Right lobe of liver (tissue), 6 donors: ENCODE measurements around the gene NAXD. TPM values are rescaled to one million over a fixed set of nuclear protein-coding genes. Genes with fewer than 3 reads are reported as not detected.

Experiments
- ATAC-seq, 4 donors: fragments of 200-7000 bp; cut with Tn5 transposase; one replicate each; pipeline ENCODE4 v1.9.1; 2020; ENCODE audit warnings: mild to moderate bottlenecking in 4 of 4, moderate library complexity in 4 of 4
- DNase-seq, 3 donors: peaks; one replicate each; pipeline ENCODE4 v3.0.0-alpha.2; 2020
- H3K27ac ChIP-seq, 3 donors: fragments of 200-600 bp; one replicate each; pipeline ENCODE4 v1.8.0; 2022
- H3K27me3 ChIP-seq, 2 donors: fragments of 200-600 bp; one replicate each; pipeline ENCODE4 v1.8.0; 2022
- H3K36me3 ChIP-seq, 4 donors: fragments of 200-600 bp; sonication (generic) in 1 of 4; one replicate each; pipeline versions ENCODE4 v1.5.1 to v1.8.0; 2017 to 2022; ENCODE audit warnings: control low read depth in 1 of 4
- H3K4me1 ChIP-seq, 4 donors: fragments of 200-600 bp; sonication (generic) in 1 of 4; one replicate each; pipeline versions ENCODE4 v1.5.1 to v1.8.0; 2017 to 2022; ENCODE audit warnings: control low read depth in 1 of 4
- H3K4me3 ChIP-seq, 3 donors: fragments of 200-600 bp; one replicate each; pipeline ENCODE4 v1.8.0; 2022
- H3K9me3 ChIP-seq, 4 donors: fragments of 200-600 bp; sonication (generic) in 1 of 4; one replicate each; pipeline versions ENCODE4 v1.5.1 to v1.8.0; 2017 to 2022; ENCODE audit warnings: control low read depth in 1 of 4
- CTCF ChIP-seq, 4 donors: fragments of 200-600 bp in 3 of 4; fragments of 450-650 bp in 1 of 4; IDR thresholded peaks; one replicate each; pipeline versions ENCODE4 v1.5.1 to v1.8.0; 2016 to 2022; ENCODE audit warnings: antibody characterized with exemption in 4 of 4, mild to moderate bottlenecking in 2 of 4
- POLR2A ChIP-seq: fragments of 450-650 bp; IDR thresholded peaks from one replicate; pipeline ENCODE4 v1.6.1; 2017; ENCODE audit warnings: antibody characterized with exemption, mild to moderate bottlenecking
- WGBS: methylation state at CpG from one replicate; pipeline ENCODE4 v1.1.6; 2018; ENCODE audit warnings: low coverage, low lambda C conversion rate; ENCODE audit not compliant: insufficient coverage; ENCODE audit errors: missing lambda C conversion rate; 5-methylcytosine and 5-hydroxymethylcytosine counted together
- intact Hi-C, 2 donors: fragments of 100-400 bp; cut with DNase I; formaldehyde crosslinking; loops; one replicate each; pipeline versions ENCODE4 v1.11.2 to v1.14.1; 2022
- total RNA-seq, 6 experiments: library from RNA; depleted of rRNA in 2 of 6; stranded (reverse); fragments of >200 nt in 2 of 6; fragmentation: NEBNext Ultra II Directional in 3 of 6; extraction: Animal tissue kit (Norgen Biotek cat#: 25700) in 3 of 6; gene quantifications; one replicate each; pipeline versions ENCODE4 v1.1.0 to v1.2.4, GENCODE V29; 2016 to 2023
- donor health status: DM: no; HTN: yes; CAD: no.
- donor health status: DM: no; HTN: no; CAD: no.
- donor health status: DM: no; HTN: no; CAD: no.
- donor health status: DM: no; HTN: yes; CAD: no.
- donor health status: DM: no; HTN: yes; CAD: no.

NAXD gene
- total RNA-seq, 6 experiments from 2014 or later = 24.2 to 41.9 (median 29.9) TPM

DNA sequence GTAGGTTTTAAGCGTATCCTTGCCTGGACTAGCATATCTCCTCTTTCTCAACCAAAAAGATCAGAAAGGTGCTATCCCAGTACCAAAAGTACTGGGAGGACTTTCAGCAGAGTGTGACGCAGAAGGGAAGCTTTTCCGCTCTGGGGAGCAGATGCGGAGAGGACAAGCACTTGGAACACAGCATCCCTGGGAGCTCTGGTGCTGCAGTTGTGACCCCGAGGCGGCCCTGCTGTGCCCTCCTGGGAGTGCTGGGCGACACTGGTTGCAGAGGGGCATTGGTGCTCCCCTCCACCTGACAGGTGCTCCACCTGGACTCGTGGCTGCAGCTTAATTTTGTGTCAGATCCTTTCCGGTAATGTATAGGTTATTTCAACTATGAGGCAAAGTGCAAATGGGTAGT, 3.4 kb downstream of the NAXD start:
- Histone ChIP-seq H3K9me3 (no peaks in the 10 kb centered on the region), H3K27me3 (no peaks in the 10 kb centered on the region), H3K27ac (peak overlapping the region; percentile 95 to 99 (median 99)), H3K4me3 (no peak overlapping the region), H3K36me3 (peaks cover 0 to 17% (median 6%) of the 10 kb centered on the region in 4 donors), H3K4me1 (peaks cover 0 to 44% (median 17%) of the 10 kb centered on the region in 4 donors)
- TF ChIP-seq POLR2A (peak; percentile 22), CTCF (IDR thresholded peaks at IDR 0.05) (no peak)
- 51% methylated on average over 3 of the region's 9 CpGs for WGBS
- ATAC-seq = no peak
- no peak for DNase-seq
- intact Hi-C loops = loop anchor here in 1 of 2 donors (10.0 kb wide), 1 partner anchor 96 kb away; the partner anchor contains the start of gene ING1

DNA sequence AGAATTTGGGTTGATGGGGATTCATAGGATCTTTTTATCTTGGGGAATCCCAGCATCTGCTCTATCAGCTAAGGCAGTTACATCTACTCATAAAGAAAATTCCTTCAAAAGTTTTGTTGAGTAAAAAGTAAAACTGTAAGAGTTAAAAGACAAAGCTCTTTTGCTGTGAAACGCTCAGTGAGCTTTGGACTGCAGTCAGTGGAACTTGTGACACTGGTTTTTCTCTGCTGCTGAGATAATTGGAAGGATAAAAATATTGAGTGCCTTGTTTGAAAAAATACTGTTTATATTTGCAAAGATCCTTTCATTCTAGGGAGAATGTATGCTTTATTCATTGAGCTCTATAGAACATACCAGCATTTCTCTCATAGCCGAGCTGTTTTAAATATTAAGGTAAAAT, 5.3 kb downstream of the NAXD start:
- Histone ChIP-seq H3K27me3 (no peaks in the 10 kb centered on the region), H3K27ac (peak overlapping the region in 2 of 3 donors; percentile 0 to 50), H3K4me3 (no peak overlapping the region), H3K36me3 (peaks cover 0 to 34% (median 6%) of the 10 kb centered on the region in 4 donors), H3K9me3 (no peaks in the 10 kb centered on the region), H3K4me1 (peaks cover 0 to 40% (median 15%) of the 10 kb centered on the region in 4 donors)
- WGBS = 35% methylated on average over 2 of the region's 2 CpGs
- TF ChIP-seq POLR2A = no peak
- intact Hi-C loops = no loop called here
- no peak for ATAC-seq
- no peak for DNase-seq

GRCh38 chr13:110624766-110625756, 9.7 kb downstream of the NAXD start:
- H3K27ac ChIP-seq = no peak overlapping the region
- no peak overlapping the region for H3K4me3 ChIP-seq
- TF ChIP-seq CTCF (IDR thresholded peaks at IDR 0.05) (no peak), POLR2A (no peak)
- ATAC-seq (no peak), DNase-seq (no peak)
- H3K4me1 ChIP-seq = peaks cover 0 to 20% (median 3%) of the 10 kb centered on the region in 4 donors
- H3K36me3 ChIP-seq = peaks cover 0 to 61% (median 19%) of the 10 kb centered on the region in 4 donors
- H3K27me3 ChIP-seq = no peaks in the 10 kb centered on the region
- intact Hi-C loops = no loop called here
- WGBS = 88% methylated on average over 11 of the region's 41 CpGs
- no peaks in the 10 kb centered on the region for H3K9me3 ChIP-seq

- 55% methylated on average over 7 of the region's 19 CpGs for WGBS
- no peaks in the 10 kb centered on the region for H3K9me3 ChIP-seq
- no peak for ATAC-seq
- H3K36me3 ChIP-seq = peaks cover 0 to 61% (median 19%) of the 10 kb centered on the region in 4 donors
- no peak overlapping the region for H3K4me3 ChIP-seq
- H3K27ac ChIP-seq = no peak overlapping the region
- H3K27me3 ChIP-seq = no peaks in the 10 kb centered on the region
- H3K4me1 ChIP-seq = peaks cover 0 to 13% (median under 1%) of the 10 kb centered on the region in 4 donors
- intact Hi-C loops = no loop called here
- no peak for DNase-seq
- no peak for TF ChIP-seq CTCF (IDR thresholded peaks at IDR 0.05)
- no peak for TF ChIP-seq POLR2A
These were observed 10.5 kb downstream of the NAXD start for GRCh38 chr13:110625771-110626321.

- Histone ChIP-seq H3K27me3 (no peaks in the 10 kb centered on the region), H3K27ac (no peak overlapping the region), H3K9me3 (no peaks in the 10 kb centered on the region), H3K36me3 (peaks cover 0 to 67% (median 19%) of the 10 kb centered on the region in 4 donors), H3K4me1 (peaks cover 0 to 6% (median 0%) of the 10 kb centered on the region in 4 donors), H3K4me3 (no peak overlapping the region)
- 73% methylated on average over 5 of the region's 9 CpGs for WGBS
- intact Hi-C loops = no loop called here
- ATAC-seq (peak in 2 of 4 donors; percentile 6 to 14), DNase-seq (no peak)
- TF ChIP-seq POLR2A = no peak
- TF ChIP-seq CTCF (IDR thresholded peaks at IDR 0.05) = no peak
These were observed 11.2 kb downstream of the NAXD start for GRCh38 chr13:110626521-110626920.
